ENCODE measurements around the gene E2F1. TPM values are rescaled to one million over a fixed set of nuclear protein-coding genes. Genes with fewer than 3 reads are reported as not detected.

E2F1 gene
- total RNA-seq, 4 donors from 2014 or later: 1.2 to 1.9 (median 1.5) TPM

GRCh38 chr20:33630507-33630906 lies 55.7 kb downstream of the E2F1 start:
- DNase-seq (ENCODE audit: low spot score): no peak
- no peak for TF ChIP-seq CTCF (IDR thresholded peaks at IDR 0.05)
- ATAC-seq (ENCODE audit: low FRiP score): no peak

GRCh38 chr20:33629979-33630378 lies 56.2 kb downstream of the E2F1 start:
- ATAC-seq (ENCODE audit: low FRiP score) (no peak), DNase-seq (ENCODE audit: low spot score) (no peak)
- TF ChIP-seq CTCF (IDR thresholded peaks at IDR 0.05): no peak

GRCh38 chr20:33629533-33629932 lies 56.7 kb downstream of the E2F1 start:
- no peak for TF ChIP-seq CTCF (IDR thresholded peaks at IDR 0.05)
- ATAC-seq (ENCODE audit: low FRiP score): no peak
- DNase-seq (ENCODE audit: low spot score): no peak

GRCh38 chr20:33627577-33628216 lies 58.5 kb downstream of the E2F1 start:
- DNase-seq (ENCODE audit: low spot score) (no peak), ATAC-seq (ENCODE audit: low FRiP score) (no peak)
- no peak for TF ChIP-seq CTCF (IDR thresholded peaks at IDR 0.05)

- DNase-seq (ENCODE audit: low spot score) (no peak), ATAC-seq (ENCODE audit: low FRiP score) (no peak)
- no peak for TF ChIP-seq CTCF (IDR thresholded peaks at IDR 0.05)
These were observed 60.0 kb downstream of the E2F1 start for GRCh38 chr20:33626190-33626589.

Other genes with a start within 250 kb of the E2F1 start
- gene SNTA1, start 242.6 kb downstream of the E2F1 start, total RNA-seq: 10 to 100 TPM; 28.5 to 39.2 (median 37.0) TPM
- 10 to 100 TPM in 2 of 4 donors, 1 to 10 TPM in 2; 5.8 to 11.8 (median 10.0) TPM for gene CBFA2T2, start 196.3 kb downstream of the E2F1 start, total RNA-seq
- not detected for gene C20orf144, start 24.1 kb downstream of the E2F1 start, total RNA-seq
- gene ACTL10, start 19.4 kb downstream of the E2F1 start, total RNA-seq: 1 to 10 TPM; 1.1 to 2.4 (median 1.8) TPM
- gene NECAB3, start 12.0 kb downstream of the E2F1 start, total RNA-seq: 10 to 100 TPM; 19.1 to 29.8 (median 26.8) TPM
- gene PXMP4, start 33.9 kb upstream of the E2F1 start, total RNA-seq: 1 to 10 TPM; 3.6 to 8.7 (median 4.8) TPM
- gene ZNF341, start 45.6 kb upstream of the E2F1 start, total RNA-seq: 1 to 10 TPM; 1.6 to 2.3 (median 2.0) TPM
- 10 to 100 TPM; 64.8 to 96.7 (median 69.8) TPM for gene CHMP4B, start 125.0 kb upstream of the E2F1 start, total RNA-seq